Activated naive CD8-positive, alpha-beta T cell treated with anti-CD3 and anti-CD28 coated beads, Interleukin-2, amount 10 ng/mL, durations not matched to agents 7 days and 5 days (primary cell): Measurements from ENCODE around the gene FZR1. TPM values are rescaled to one million over a fixed set of nuclear protein-coding genes. Genes with fewer than 3 reads are reported as not detected.

Experiments
- ATAC-seq: fragments of 150-1000 bp; cut with Tn5 transposase; one replicate; pipeline ENCODE4 v1.10.0; 2021; ENCODE audit warnings: low read depth, moderate library complexity
- POLR2A ChIA-PET: fragments of 350-600 bp; sonication (Branson Sonifier 250); formaldehyde crosslinking; loops from one replicate; lab custom pipeline; 2021; ENCODE audit warnings: antibody characterized with exemption; lab: Charles Lee
- DNase-seq: peaks from one replicate; pipeline ENCODE4 v3.0.0; 2021
- H3K27ac Mint-ChIP-seq: one replicate; pipeline ENCODE4 v1.8.0; 2022; ENCODE audit warnings: mild to moderate bottlenecking, mixed read lengths
- H3K27me3 Mint-ChIP-seq: one replicate; pipeline ENCODE4 v1.8.0; 2022; ENCODE audit warnings: mild to moderate bottlenecking, moderate library complexity, mixed read lengths
- H3K36me3 Mint-ChIP-seq: one replicate; pipeline ENCODE4 v1.8.0; 2021; ENCODE audit warnings: mild to moderate bottlenecking, mixed read lengths
- H3K4me1 Mint-ChIP-seq: one replicate; pipeline ENCODE4 v1.8.0; 2021; ENCODE audit warnings: mixed read lengths
- H3K4me3 Mint-ChIP-seq: one replicate; pipeline ENCODE4 v1.8.0; 2022; ENCODE audit warnings: mild to moderate bottlenecking, moderate library complexity, mixed read lengths
- H3K9me3 Mint-ChIP-seq: one replicate; pipeline ENCODE4 v1.8.0; 2021; ENCODE audit warnings: mixed read lengths
- total RNA-seq, 2 experiments: library from RNA; stranded (reverse); gene quantifications; one replicate each; pipeline ENCODE4 v1.2.3, GENCODE V29; 2021

Gene FZR1
- total RNA-seq, 2 experiments from 2014 or later: 82.9 to 83.6 TPM

- H3K36me3 Mint-ChIP-seq: no peaks in the 10 kb centered on the region
- H3K27me3 Mint-ChIP-seq: no peaks in the 10 kb centered on the region
- ATAC-seq (no peak), DNase-seq (no peak)
- peaks cover 2% of the 10 kb centered on the region for H3K9me3 Mint-ChIP-seq
- no peaks in the 10 kb centered on the region for H3K4me1 Mint-ChIP-seq
- H3K27ac Mint-ChIP-seq: no peak overlapping the region
- H3K4me3 Mint-ChIP-seq: no peak overlapping the region
- POLR2A ChIA-PET: no interaction called here
Measured at GRCh38 chr19:3467437-3468198, 38.5 kb upstream of the FZR1 start.

- Mint-ChIP-seq H3K9me3 (peaks cover 2% of the 10 kb centered on the region), H3K36me3 (no peaks in the 10 kb centered on the region), H3K4me3 (no peak overlapping the region), H3K4me1 (no peaks in the 10 kb centered on the region), H3K27ac (no peak overlapping the region), H3K27me3 (no peaks in the 10 kb centered on the region)
- ATAC-seq (no peak), DNase-seq (no peak)
- POLR2A ChIA-PET: no interaction called here
Measured at GRCh38 chr19:3468211-3468610, 37.9 kb upstream of the FZR1 start.

- Mint-ChIP-seq H3K4me1 (no peaks in the 10 kb centered on the region), H3K4me3 (no peak overlapping the region), H3K9me3 (peaks cover 2% of the 10 kb centered on the region), H3K36me3 (no peaks in the 10 kb centered on the region), H3K27me3 (peaks cover 2% of the 10 kb centered on the region), H3K27ac (no peak overlapping the region)
- DNase-seq (no peak), ATAC-seq (no peak)
- POLR2A ChIA-PET: no interaction called here
Measured at GRCh38 chr19:3469638-3470499, 36.2 kb upstream of the FZR1 start.

GRCh38 chr19:3470500-3471128 is 35.5 kb upstream of the FZR1 start:
- Mint-ChIP-seq H3K27ac (no peak overlapping the region), H3K4me3 (no peak overlapping the region), H3K9me3 (peaks cover 2% of the 10 kb centered on the region), H3K36me3 (no peaks in the 10 kb centered on the region), H3K4me1 (no peaks in the 10 kb centered on the region), H3K27me3 (peaks cover 2% of the 10 kb centered on the region)
- ATAC-seq (no peak), DNase-seq (no peak)
- POLR2A ChIA-PET: interaction anchor here (0.6 kb wide), 1 partner anchor 299 kb away, joined by 4 read pairs; no protein-coding TSS in a partner anchor

GRCh38 chr19:3471954-3472655 is 34.0 kb upstream of the FZR1 start:
- no peak overlapping the region for H3K27ac Mint-ChIP-seq
- ATAC-seq: no peak
- H3K27me3 Mint-ChIP-seq: peaks cover 2% of the 10 kb centered on the region
- H3K36me3 Mint-ChIP-seq: no peaks in the 10 kb centered on the region
- POLR2A ChIA-PET: interaction anchor here (0.6 kb wide), 2 partner anchors 33 to 54 kb away, joined by 3 to 4 read pairs; no protein-coding TSS in a partner anchor
- H3K9me3 Mint-ChIP-seq: peaks cover 2% of the 10 kb centered on the region
- no peaks in the 10 kb centered on the region for H3K4me1 Mint-ChIP-seq
- DNase-seq: peak; percentile 66
- no peak overlapping the region for H3K4me3 Mint-ChIP-seq

- Mint-ChIP-seq H3K4me1 (peaks cover 9% of the 10 kb centered on the region), H3K4me3 (no peak overlapping the region), H3K36me3 (no peaks in the 10 kb centered on the region), H3K9me3 (no peaks in the 10 kb centered on the region), H3K27me3 (peaks cover 2% of the 10 kb centered on the region), H3K27ac (no peak overlapping the region)
- POLR2A ChIA-PET: no interaction called here
- no peak for ATAC-seq
- no peak for DNase-seq
Measured at GRCh38 chr19:3474010-3474409, 32.1 kb upstream of the FZR1 start.

- no peak for DNase-seq
- ATAC-seq: no peak
- POLR2A ChIA-PET: no interaction called here
- Mint-ChIP-seq H3K9me3 (no peaks in the 10 kb centered on the region), H3K27me3 (peaks cover 2% of the 10 kb centered on the region), H3K27ac (no peak overlapping the region), H3K4me3 (no peak overlapping the region), H3K4me1 (peaks cover 15% of the 10 kb centered on the region), H3K36me3 (no peaks in the 10 kb centered on the region)
Measured at GRCh38 chr19:3474614-3475013, 31.5 kb upstream of the FZR1 start.

GRCh38 chr19:3475449-3475848 is 30.7 kb upstream of the FZR1 start:
- peaks cover 16% of the 10 kb centered on the region for H3K4me1 Mint-ChIP-seq
- POLR2A ChIA-PET: no interaction called here
- peaks cover 2% of the 10 kb centered on the region for H3K27me3 Mint-ChIP-seq
- DNase-seq (no peak), ATAC-seq (no peak)
- no peak overlapping the region for H3K27ac Mint-ChIP-seq
- no peak overlapping the region for H3K4me3 Mint-ChIP-seq
- no peaks in the 10 kb centered on the region for H3K9me3 Mint-ChIP-seq
- no peaks in the 10 kb centered on the region for H3K36me3 Mint-ChIP-seq

GRCh38 chr19:3476830-3477229 is 29.3 kb upstream of the FZR1 start:
- Mint-ChIP-seq H3K27me3 (peaks cover 2% of the 10 kb centered on the region), H3K27ac (no peak overlapping the region), H3K4me1 (peaks cover 16% of the 10 kb centered on the region), H3K9me3 (no peaks in the 10 kb centered on the region), H3K36me3 (no peaks in the 10 kb centered on the region), H3K4me3 (no peak overlapping the region)
- no peak for DNase-seq
- POLR2A ChIA-PET: interaction anchor here (0.6 kb wide), 1 partner anchor 190 kb away, joined by 3 read pairs; no protein-coding TSS in a partner anchor
- ATAC-seq: no peak

- Mint-ChIP-seq H3K4me1 (peaks cover 16% of the 10 kb centered on the region), H3K27ac (no peak overlapping the region), H3K27me3 (peaks cover 2% of the 10 kb centered on the region), H3K9me3 (no peaks in the 10 kb centered on the region), H3K36me3 (no peaks in the 10 kb centered on the region), H3K4me3 (no peak overlapping the region)
- DNase-seq: no peak
- POLR2A ChIA-PET: interaction anchor here (0.6 kb wide), 2 partner anchors 191 to 345 kb away, joined by 3 to 4 read pairs; no protein-coding TSS in a partner anchor
- no peak for ATAC-seq
Measured at GRCh38 chr19:3477506-3477905, 28.6 kb upstream of the FZR1 start.

GRCh38 chr19:3477951-3478350 is 28.2 kb upstream of the FZR1 start:
- POLR2A ChIA-PET: interaction anchor here (0.6 kb wide), 1 partner anchor 346 kb away, joined by 4 read pairs; no protein-coding TSS in a partner anchor

GRCh38 chr19:3478409-3479176 is 27.5 kb upstream of the FZR1 start:
- DNase-seq: peak; percentile 58
- Mint-ChIP-seq H3K27me3 (peaks cover 2% of the 10 kb centered on the region), H3K4me3 (peak overlapping the region; percentile 91), H3K27ac (peak overlapping the region; percentile 96), H3K4me1 (peaks cover 16% of the 10 kb centered on the region), H3K9me3 (no peaks in the 10 kb centered on the region), H3K36me3 (no peaks in the 10 kb centered on the region)
- POLR2A ChIA-PET: interaction anchor here (0.6 to 1.7 kb wide), 4 partner anchors 21 to 784 kb away, joined by 3 to 4 read pairs (median 3); no protein-coding TSS in a partner anchor
- ATAC-seq: peak; percentile 47

More at GRCh38 chr19:3477951-3478350, 28.2 kb upstream of the FZR1 start:
- ATAC-seq: no peak
- H3K27ac Mint-ChIP-seq: peak overlapping the region; percentile 96
- no peaks in the 10 kb centered on the region for H3K36me3 Mint-ChIP-seq
- H3K4me3 Mint-ChIP-seq: peak overlapping the region; percentile 91
- peaks cover 16% of the 10 kb centered on the region for H3K4me1 Mint-ChIP-seq
- H3K9me3 Mint-ChIP-seq: no peaks in the 10 kb centered on the region
- H3K27me3 Mint-ChIP-seq: peaks cover 2% of the 10 kb centered on the region
- no peak for DNase-seq
